CD4-positive, alpha-beta T cell treated with Interleukin-2 at 100 ng/mL for 4 hours (primary cell): ENCODE results near the gene RAB27A.
A peak's percentile ranks its signal among the peaks of the same experiment; 100 is the strongest.
"Not testable (repeated sequence)": the region's sequence is repeated elsewhere in the genome, so short reads cannot be mapped to it uniquely, and the experiment has no call there.

Source experiments
- DNase-seq: peaks from one replicate; pipeline ENCODE4 v3.0.0-alpha.2; 2020; ENCODE audit warnings: low spot score

Gene RAB27A

GRCh38 chr15:55281517-55282228 lies 7.9 kb downstream of the RAB27A start:
- DNase-seq, result no peak

- peak; percentile 62 for DNase-seq
These were observed 9.0 kb downstream of the RAB27A start for GRCh38 chr15:55280589-55280988.

GRCh38 chr15:55279746-55280351 lies 9.8 kb downstream of the RAB27A start:
- DNase-seq, result peak; percentile 88

- no peak for DNase-seq
These were observed 10.4 kb downstream of the RAB27A start for GRCh38 chr15:55279100-55279745.

- DNase-seq, result no peak
These were observed 11.9 kb downstream of the RAB27A start for GRCh38 chr15:55277715-55278114.

- peak; percentile 73 for DNase-seq
These were observed 12.5 kb downstream of the RAB27A start for GRCh38 chr15:55277116-55277564.

GRCh38 chr15:55276324-55276723 lies 13.3 kb downstream of the RAB27A start:
- no peak for DNase-seq

GRCh38 chr15:55270291-55270690 lies 19.3 kb downstream of the RAB27A start:
- no peak for DNase-seq

GRCh38 chr15:55268176-55268695 lies 21.4 kb downstream of the RAB27A start:
- no peak for DNase-seq

GRCh38 chr15:55267401-55268175 lies 22.0 kb downstream of the RAB27A start:
- peak; percentile 75 for DNase-seq

- no peak for DNase-seq
These were observed 23.1 kb downstream of the RAB27A start for GRCh38 chr15:55266547-55266946.

- no peak for DNase-seq
These were observed 29.0 kb downstream of the RAB27A start for GRCh38 chr15:55260562-55261131.

- no peak for DNase-seq
These were observed 31.7 kb downstream of the RAB27A start for GRCh38 chr15:55257938-55258337.

- DNase-seq, result no peak
These were observed 32.5 kb downstream of the RAB27A start for GRCh38 chr15:55257012-55257670.

GRCh38 chr15:55256281-55257011 lies 33.2 kb downstream of the RAB27A start:
- DNase-seq, result no peak

- DNase-seq, result peak; percentile 36
These were observed 33.9 kb downstream of the RAB27A start for GRCh38 chr15:55255714-55256113.

- no peak for DNase-seq
These were observed 34.5 kb downstream of the RAB27A start for GRCh38 chr15:55254916-55255679.

GRCh38 chr15:55253580-55253979 lies 36.0 kb downstream of the RAB27A start:
- no peak for DNase-seq

GRCh38 chr15:55252201-55252600 lies 37.4 kb downstream of the RAB27A start:
- DNase-seq, result not testable (repeated sequence)

- DNase-seq, result peak; percentile 36
These were observed 38.7 kb downstream of the RAB27A start for GRCh38 chr15:55250941-55251340.
